Measurements from ENCODE around the gene FAM219A.

Gene FAM219A

GRCh38 chr9:34400686-34401602 lies 57.4 kb downstream of the FAM219A start:
- no peak for DNase-seq (ENCODE audit: low spot score)

GRCh38 chr9:34400275-34400674 lies 58.1 kb downstream of the FAM219A start:
- no peak for DNase-seq (ENCODE audit: low spot score)

- no peak for DNase-seq (ENCODE audit: low spot score)
Measured at GRCh38 chr9:34399729-34400128, 58.6 kb downstream of the FAM219A start.

- no peak for DNase-seq (ENCODE audit: low spot score)
Measured at GRCh38 chr9:34398875-34399274, 59.5 kb downstream of the FAM219A start.

- DNase-seq (ENCODE audit: low spot score), result no peak
Measured at GRCh38 chr9:34396276-34397214, 61.8 kb downstream of the FAM219A start.

- DNase-seq (ENCODE audit: low spot score), result no peak
Measured at GRCh38 chr9:34392511-34392910, 65.9 kb downstream of the FAM219A start.

- no peak for DNase-seq (ENCODE audit: low spot score)
Measured at GRCh38 chr9:34387239-34387638, 71.1 kb downstream of the FAM219A start.

GRCh38 chr9:34386656-34387055 lies 71.7 kb downstream of the FAM219A start:
- DNase-seq (ENCODE audit: low spot score), result no peak

- no peak for DNase-seq (ENCODE audit: low spot score)
Measured at GRCh38 chr9:34385561-34386230, 72.7 kb downstream of the FAM219A start.

GRCh38 chr9:34384368-34385165 lies 73.8 kb downstream of the FAM219A start:
- no peak for DNase-seq (ENCODE audit: low spot score)

- DNase-seq (ENCODE audit: low spot score), result no peak
Measured at GRCh38 chr9:34383904-34384303, 74.5 kb downstream of the FAM219A start.

GRCh38 chr9:34382879-34383278 lies 75.5 kb downstream of the FAM219A start:
- DNase-seq (ENCODE audit: low spot score), result no peak

GRCh38 chr9:34382054-34382453 lies 76.3 kb downstream of the FAM219A start:
- DNase-seq (ENCODE audit: low spot score), result no peak

GRCh38 chr9:34381323-34381722 lies 77.0 kb downstream of the FAM219A start:
- DNase-seq (ENCODE audit: low spot score), result no peak

- peak; percentile 96 for DNase-seq (ENCODE audit: low spot score)
Measured at GRCh38 chr9:34380511-34381315, 77.7 kb downstream of the FAM219A start.

- no peak for DNase-seq (ENCODE audit: low spot score)
Measured at GRCh38 chr9:34380034-34380510, 78.3 kb downstream of the FAM219A start.

- peak; percentile 94 for DNase-seq (ENCODE audit: low spot score)
Measured at GRCh38 chr9:34379334-34380033, 78.9 kb downstream of the FAM219A start.

GRCh38 chr9:34378376-34379060 lies 79.9 kb downstream of the FAM219A start:
- DNase-seq (ENCODE audit: low spot score), result no peak

- peak; percentile 45 for DNase-seq (ENCODE audit: low spot score)
Measured at GRCh38 chr9:34377404-34377746, 81.0 kb downstream of the FAM219A start.

Measured in AG08396 (cell line).